GM12873 (cell line): ENCODE data around the gene ZC3HAV1L.

Source experiments
- CTCF ChIP-seq: IDR thresholded peaks from 2 replicates; pipeline ENCODE4 v1.5.1; 2012; ENCODE audit warnings: low read depth, mild to moderate bottlenecking, moderate library complexity, low read length, control low read depth; ENCODE audit not compliant: insufficient read depth; ENCODE audit errors: missing control alignments

Gene ZC3HAV1L

GRCh38 chr7:139004321-139005090 is 31.3 kb downstream of the ZC3HAV1L start:
- TF ChIP-seq CTCF: no peak

DNA sequence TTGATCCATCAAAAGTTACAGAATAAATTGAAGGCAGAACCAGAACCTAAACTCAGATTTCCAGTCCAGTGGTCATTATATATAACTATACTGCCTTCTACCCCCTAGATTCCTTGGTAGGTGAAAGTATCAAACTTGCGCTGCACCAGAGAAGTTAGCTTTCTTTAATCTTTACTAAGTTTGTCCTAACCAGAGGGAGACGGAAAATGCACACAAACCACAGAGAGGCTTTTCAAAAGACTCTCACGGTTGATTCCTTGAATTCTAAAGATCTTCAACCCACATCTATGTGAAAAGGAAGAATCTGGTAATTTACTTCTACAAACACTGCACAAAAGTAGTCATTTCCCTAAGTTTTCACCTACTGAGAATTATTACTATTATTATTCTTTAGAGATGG is 36.4 kb downstream of the ZC3HAV1L start:
- TF ChIP-seq CTCF: no peak

DNA sequence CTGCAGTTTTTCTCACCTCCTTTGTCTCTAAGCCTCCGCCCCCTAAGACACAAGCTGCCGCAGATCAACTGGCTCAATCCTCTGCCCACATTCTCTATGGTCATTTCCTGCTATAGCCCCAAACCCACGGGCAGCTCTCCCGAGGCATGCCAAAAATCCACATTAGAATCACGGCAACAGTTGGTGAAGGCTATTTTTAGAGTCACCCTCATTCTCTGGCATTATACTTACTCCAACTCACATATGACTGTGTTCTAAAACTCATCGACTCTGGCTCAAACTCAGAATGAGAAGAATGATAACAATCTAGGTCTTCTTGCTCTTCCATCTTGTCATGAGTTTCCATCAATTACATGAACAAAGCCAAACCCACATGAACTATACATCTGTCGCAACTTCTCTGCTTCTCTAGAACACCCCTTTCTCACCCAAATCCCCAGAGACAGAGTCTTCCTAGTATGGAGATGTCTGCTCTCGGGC is 43.8 kb downstream of the ZC3HAV1L start:
- TF ChIP-seq CTCF: no peak

DNA sequence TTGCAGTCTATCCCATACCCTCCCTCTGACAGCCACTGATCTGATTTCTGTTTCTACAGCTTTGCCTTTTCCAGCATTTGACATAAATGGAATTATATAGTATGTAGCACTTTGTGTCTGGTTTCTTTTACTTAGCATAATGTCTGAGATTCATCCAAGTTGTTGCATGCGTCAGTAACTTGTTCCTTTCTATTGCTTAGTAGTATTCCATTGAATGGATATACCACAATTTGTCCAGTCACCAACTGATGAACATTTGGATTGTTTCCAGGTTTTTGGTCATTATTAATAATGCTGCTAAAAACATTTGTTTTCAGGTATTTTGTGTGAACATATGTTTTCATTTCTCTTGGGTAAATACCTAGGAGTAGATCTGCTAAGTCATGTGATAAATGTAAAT is 48.2 kb downstream of the ZC3HAV1L start:
- no peak for TF ChIP-seq CTCF

DNA sequence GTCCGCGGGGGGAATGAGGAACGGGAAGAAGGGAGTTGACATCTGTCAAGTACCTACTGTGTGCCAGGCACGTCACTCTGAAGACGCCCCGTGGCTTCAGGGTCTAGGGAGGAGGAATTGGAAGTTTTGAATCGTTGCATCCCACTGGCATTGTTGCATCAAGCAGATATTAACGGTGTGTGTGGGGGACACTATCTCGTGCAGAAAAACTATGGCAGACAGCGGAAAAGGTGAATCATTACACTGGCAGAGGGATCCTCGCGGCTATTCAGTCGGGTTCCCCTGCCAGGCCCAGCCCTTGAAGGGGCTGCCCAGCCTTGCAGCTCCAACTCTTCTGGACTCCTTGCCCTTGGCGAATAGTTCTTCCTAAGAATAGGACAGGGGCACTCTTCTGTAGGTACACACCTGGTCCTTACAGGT is 53.6 kb downstream of the ZC3HAV1L start:
- no peak for TF ChIP-seq CTCF

DNA sequence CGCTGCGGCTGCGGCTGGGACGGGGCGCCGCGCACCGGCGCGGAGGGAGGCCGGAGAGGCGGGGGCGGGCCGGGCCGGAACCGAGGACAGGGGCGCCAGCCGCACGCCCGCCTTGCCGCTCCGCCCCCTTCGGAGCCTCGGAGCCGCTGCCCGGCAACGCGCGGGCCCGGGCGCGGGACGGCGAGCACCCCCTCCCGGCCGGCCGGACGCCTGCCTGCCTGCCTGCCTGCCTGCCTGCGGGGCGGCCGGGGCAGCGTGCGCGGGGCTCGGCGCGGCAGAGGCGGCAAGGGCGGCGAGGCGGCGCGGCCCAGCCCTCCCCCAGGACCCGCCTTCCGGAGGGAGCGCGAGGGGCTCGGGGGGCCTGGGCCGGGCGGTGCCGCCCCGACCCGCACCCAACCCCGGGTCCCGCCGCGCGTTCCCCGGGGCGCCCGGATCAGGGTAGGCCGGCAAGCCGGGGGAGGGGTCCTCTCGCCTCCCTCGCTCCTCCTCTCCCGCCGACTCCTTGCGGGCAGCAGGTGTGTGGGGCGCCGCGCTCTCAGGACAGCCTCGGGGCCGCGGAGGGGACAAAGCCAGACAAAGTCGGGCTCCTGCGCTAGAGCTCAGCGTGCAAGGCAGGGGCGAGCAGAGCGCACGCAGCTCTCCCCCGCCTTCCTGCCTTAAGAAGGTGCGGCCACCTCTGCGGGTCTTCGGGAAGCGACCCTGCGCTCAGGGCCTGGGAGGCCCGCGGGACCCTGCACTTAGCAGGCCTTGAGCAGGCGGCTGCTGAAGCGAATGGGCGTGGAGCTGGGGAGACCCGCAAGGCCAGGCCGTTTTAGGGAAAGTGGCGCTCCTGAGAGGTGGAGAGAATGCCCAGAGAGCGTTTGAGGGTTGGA is 54.3 kb downstream of the ZC3HAV1L start, which contains the start of gene KIAA1549:
KIAA1549 (minus strand) TSS at position 58 of the 872 bp plus-strand sequence. CDS start 120 bp downstream, outside the sequence.
- peak; percentile 17 for TF ChIP-seq CTCF
